ENCODE measurements around the gene CCDC69. TPM values are rescaled to one million over a fixed set of nuclear protein-coding genes. Genes with fewer than 3 reads are reported as not detected.

The CCDC69 gene
- total RNA-seq, 1 experiment from 2014 or later, result 2.8 TPM

DNA sequence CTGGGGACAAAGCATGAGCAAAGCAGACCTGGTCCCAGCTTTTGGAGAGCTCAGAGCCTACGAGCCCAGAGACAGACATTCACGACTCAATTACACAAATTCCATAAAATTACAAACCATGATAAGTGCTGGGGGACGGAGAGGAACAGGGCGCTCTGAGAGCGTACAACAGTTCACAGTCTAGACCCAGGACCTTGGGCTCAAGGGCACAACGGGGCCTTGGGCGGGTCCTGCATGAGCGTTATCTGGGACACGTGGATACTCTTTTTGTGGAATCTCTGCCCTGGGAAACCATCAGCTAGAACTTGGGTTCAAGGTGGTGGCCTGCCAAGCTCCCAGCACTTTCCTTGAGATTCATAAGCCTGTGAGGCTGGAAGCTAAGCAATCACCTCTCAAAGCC lies 56.9 kb downstream of the CCDC69 start:
- no peak overlapping the region for H3K27ac Mint-ChIP-seq (ENCODE audit: low read depth, unreplicated experiment)
- no peak for DNase-seq (ENCODE audit: unreplicated experiment)
- no peaks in the 10 kb centered on the region for H3K9me3 Mint-ChIP-seq (ENCODE audit: unreplicated experiment)
- H3K4me1 Mint-ChIP-seq (ENCODE audit: insufficient read depth, unreplicated experiment), result no peaks in the 10 kb centered on the region
- intact Hi-C loops (cut with micrococcal nuclease), result loop anchor here (10.0 kb wide), 2 partner anchors 322 to 462 kb away; partner anchors contain the start of genes IRGM and RBM22
- CTCF ChIA-PET, result interaction anchor here (0.5 to 13.8 kb wide), 12 partner anchors 13 to 626 kb away, joined by 3 to 745 read pairs (median 31); no protein-coding TSS in a partner anchor
- no peaks in the 10 kb centered on the region for H3K27me3 Mint-ChIP-seq (ENCODE audit: insufficient read depth, unreplicated experiment)
- no TSS peak for BruUV-seq (replicated peaks)
- H3K4me3 Mint-ChIP-seq (ENCODE audit: unreplicated experiment), result no peak overlapping the region
- POLR2A ChIA-PET, result interaction anchor here (0.6 kb wide), 2 partner anchors 75 to 229 kb away, joined by 3 read pairs; no protein-coding TSS in a partner anchor
- H3K36me3 Mint-ChIP-seq (ENCODE audit: insufficient read depth, unreplicated experiment), result no peaks in the 10 kb centered on the region
- TF ChIP-seq, protein P1, sequence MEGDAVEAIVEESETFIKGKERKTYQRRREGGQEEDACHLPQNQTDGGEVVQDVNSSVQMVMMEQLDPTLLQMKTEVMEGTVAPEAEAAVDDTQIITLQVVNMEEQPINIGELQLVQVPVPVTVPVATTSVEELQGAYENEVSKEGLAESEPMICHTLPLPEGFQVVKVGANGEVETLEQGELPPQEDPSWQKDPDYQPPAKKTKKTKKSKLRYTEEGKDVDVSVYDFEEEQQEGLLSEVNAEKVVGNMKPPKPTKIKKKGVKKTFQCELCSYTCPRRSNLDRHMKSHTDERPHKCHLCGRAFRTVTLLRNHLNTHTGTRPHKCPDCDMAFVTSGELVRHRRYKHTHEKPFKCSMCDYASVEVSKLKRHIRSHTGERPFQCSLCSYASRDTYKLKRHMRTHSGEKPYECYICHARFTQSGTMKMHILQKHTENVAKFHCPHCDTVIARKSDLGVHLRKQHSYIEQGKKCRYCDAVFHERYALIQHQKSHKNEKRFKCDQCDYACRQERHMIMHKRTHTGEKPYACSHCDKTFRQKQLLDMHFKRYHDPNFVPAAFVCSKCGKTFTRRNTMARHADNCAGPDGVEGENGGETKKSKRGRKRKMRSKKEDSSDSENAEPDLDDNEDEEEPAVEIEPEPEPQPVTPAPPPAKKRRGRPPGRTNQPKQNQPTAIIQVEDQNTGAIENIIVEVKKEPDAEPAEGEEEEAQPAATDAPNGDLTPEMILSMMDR (IDR thresholded peaks at IDR 0.05; ENCODE audit: unreplicated experiment), result no peak

DNA sequence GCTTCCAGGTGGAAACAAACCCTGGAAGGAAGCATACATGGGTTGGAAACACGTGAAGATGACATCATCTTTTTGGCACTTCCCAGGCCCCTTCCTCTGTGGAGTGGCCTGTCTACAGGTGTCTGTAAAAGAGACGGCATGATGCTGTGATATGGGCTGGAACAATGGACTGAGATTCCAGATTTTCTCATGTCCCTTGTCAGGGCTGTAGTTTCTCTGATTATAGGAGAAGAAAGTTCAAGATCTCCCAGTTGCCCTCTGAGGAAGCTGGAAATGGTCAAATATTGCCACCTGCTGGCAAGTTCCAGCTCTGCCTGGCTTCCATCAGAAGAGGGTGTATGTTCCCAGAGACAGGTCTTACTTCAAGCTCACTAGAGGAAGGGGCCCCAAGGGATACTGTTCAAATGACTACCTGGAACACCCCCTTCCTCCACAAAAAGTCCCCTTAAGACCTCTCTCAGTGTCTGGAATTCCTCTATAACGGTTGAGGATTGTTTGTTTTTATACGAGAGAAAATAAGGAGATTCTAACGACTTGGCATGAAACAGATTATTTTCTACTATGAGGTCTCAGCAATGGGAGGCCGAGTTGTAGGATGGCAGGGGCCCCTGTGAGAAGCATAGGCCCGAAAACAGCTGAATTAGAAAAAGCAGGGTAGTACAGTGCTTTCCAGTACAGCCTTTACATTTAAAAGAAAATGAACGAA lies 59.1 kb downstream of the CCDC69 start:
- no TSS peak for BruUV-seq (replicated peaks)

DNA sequence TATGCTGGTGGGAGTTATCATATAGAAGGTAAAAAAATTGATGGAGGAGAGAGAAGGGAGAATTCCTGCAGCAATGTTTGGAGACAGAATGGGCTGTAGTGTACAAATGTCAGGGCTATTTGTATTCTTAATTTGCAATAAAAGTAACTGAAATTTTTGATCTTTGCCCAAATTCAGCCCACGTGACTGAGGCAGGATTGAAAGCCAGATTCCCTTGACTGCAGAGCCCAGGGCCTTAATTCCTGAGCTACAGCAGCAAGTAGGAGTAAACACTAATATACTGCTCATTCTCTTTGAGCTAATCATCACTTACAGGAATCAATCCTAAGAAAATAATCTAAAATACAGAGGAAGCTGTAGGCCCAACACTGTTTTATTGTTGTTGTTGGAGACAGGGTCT lies 61.1 kb downstream of the CCDC69 start:
- DNase-seq (ENCODE audit: unreplicated experiment), result no peak
- Mint-ChIP-seq H3K9me3 (ENCODE audit: unreplicated experiment) (no peaks in the 10 kb centered on the region), H3K27me3 (ENCODE audit: insufficient read depth, unreplicated experiment) (peaks cover 36% of the 10 kb centered on the region), H3K36me3 (ENCODE audit: insufficient read depth, unreplicated experiment) (no peaks in the 10 kb centered on the region), H3K4me3 (ENCODE audit: unreplicated experiment) (no peak overlapping the region), H3K4me1 (ENCODE audit: insufficient read depth, unreplicated experiment) (peaks cover 5% of the 10 kb centered on the region), H3K27ac (ENCODE audit: low read depth, unreplicated experiment) (no peak overlapping the region)
- BruUV-seq (replicated peaks), result no TSS peak
- ChIA-PET CTCF (interaction anchor here (0.7 to 13.8 kb wide), 15 partner anchors 12 to 487 kb away, joined by 3 to 745 read pairs (median 23); partner anchors contain the start of gene IRGM), POLR2A (no interaction called here)
- TF ChIP-seq, protein P1 (IDR thresholded peaks at IDR 0.05; ENCODE audit: unreplicated experiment), result no peak
- intact Hi-C loops (cut with micrococcal nuclease), result loop anchor here (10.0 kb wide), 2 partner anchors 318 to 458 kb away; partner anchors contain the start of genes IRGM and RBM22

More for the DNA sequence above, 59.1 kb downstream of the CCDC69 start:
- Mint-ChIP-seq H3K36me3 (ENCODE audit: insufficient read depth, unreplicated experiment) (no peaks in the 10 kb centered on the region), H3K4me3 (ENCODE audit: unreplicated experiment) (no peak overlapping the region), H3K9me3 (ENCODE audit: unreplicated experiment) (no peaks in the 10 kb centered on the region), H3K27me3 (ENCODE audit: insufficient read depth, unreplicated experiment) (peaks cover 15% of the 10 kb centered on the region), H3K4me1 (ENCODE audit: insufficient read depth, unreplicated experiment) (no peaks in the 10 kb centered on the region), H3K27ac (ENCODE audit: low read depth, unreplicated experiment) (no peak overlapping the region)
- TF ChIP-seq, protein P1 (IDR thresholded peaks at IDR 0.05; ENCODE audit: unreplicated experiment), result peak; percentile 96
- POLR2A ChIA-PET, result interaction anchor here (1.0 to 1.8 kb wide), 2 partner anchors 39 to 74 kb away, joined by 3 to 14 read pairs; no protein-coding TSS in a partner anchor
- CTCF ChIA-PET, result interaction anchor here (0.6 to 13.8 kb wide), 74 partner anchors 8 to 1846 kb away, joined by 3 to 745 read pairs (median 5); partner anchors contain the start of genes CCDC69, GPX3 and IRGM
- peak; percentile 91 for DNase-seq (ENCODE audit: unreplicated experiment)
- intact Hi-C loops (cut with micrococcal nuclease), result loop anchor here (1.0 to 10.0 kb wide), 7 partner anchors 39 to 460 kb away; partner anchors contain the start of genes IRGM and RBM22

DNA sequence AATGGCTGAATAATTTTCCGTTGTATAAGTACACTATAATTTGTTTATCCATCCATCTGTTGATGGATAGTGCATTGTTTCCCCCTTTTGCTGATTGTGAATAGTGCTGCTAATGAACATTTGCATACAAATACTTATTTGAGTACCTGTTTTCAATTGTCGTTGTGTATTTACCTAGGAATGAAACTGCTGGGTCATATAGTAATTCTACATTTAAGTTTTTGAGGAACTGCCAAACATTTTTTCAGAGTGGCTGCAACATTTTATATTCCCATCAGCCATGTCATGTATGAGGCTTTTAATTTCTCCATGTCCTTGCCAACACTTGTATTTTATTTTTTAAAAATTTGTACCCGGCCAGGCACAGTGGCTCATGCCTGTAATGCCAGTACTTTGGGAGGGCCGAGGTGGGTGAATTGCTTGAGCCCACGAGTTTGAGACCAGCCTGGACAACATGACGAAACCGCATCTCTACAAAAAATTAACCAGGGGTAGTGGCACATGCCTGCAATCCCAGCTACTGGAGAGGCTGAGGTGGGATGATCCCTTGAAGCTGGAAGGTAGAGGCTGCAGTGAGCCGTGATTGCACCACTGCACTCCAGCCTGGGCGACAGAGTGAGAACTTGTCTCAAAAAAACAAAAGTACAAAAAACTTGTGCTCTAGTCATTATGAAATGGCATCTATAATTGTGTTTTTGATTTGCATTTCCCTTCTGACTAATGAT lies 64.1 kb downstream of the CCDC69 start:
- DNase-seq (ENCODE audit: unreplicated experiment), result no peak
- Mint-ChIP-seq H3K4me3 (ENCODE audit: unreplicated experiment) (no peak overlapping the region), H3K4me1 (ENCODE audit: insufficient read depth, unreplicated experiment) (peaks cover 5% of the 10 kb centered on the region), H3K27me3 (ENCODE audit: insufficient read depth, unreplicated experiment) (peaks cover 37% of the 10 kb centered on the region), H3K36me3 (ENCODE audit: insufficient read depth, unreplicated experiment) (no peaks in the 10 kb centered on the region), H3K9me3 (ENCODE audit: unreplicated experiment) (no peaks in the 10 kb centered on the region), H3K27ac (ENCODE audit: low read depth, unreplicated experiment) (no peak overlapping the region)
- intact Hi-C loops (cut with micrococcal nuclease), result loop anchor here (10.0 kb wide), 2 partner anchors 315 to 455 kb away; partner anchors contain the start of genes IRGM and RBM22
- BruUV-seq (replicated peaks), result no TSS peak
- TF ChIP-seq, protein P1 (IDR thresholded peaks at IDR 0.05; ENCODE audit: unreplicated experiment), result no peak
- ChIA-PET POLR2A (no interaction called here), CTCF (interaction anchor here (1.5 to 2.3 kb wide), 2 partner anchors 34 to 108 kb away, joined by 5 to 15 read pairs; no protein-coding TSS in a partner anchor)
